RWPE1 (cell line): ENCODE data around the gene IPO5.
A peak's percentile ranks its signal among the peaks of the same experiment; 100 is the strongest.
"Not testable (repeated sequence)": the region's sequence is repeated elsewhere in the genome, so short reads cannot be mapped to it uniquely, and the experiment has no call there.

Source experiments
- CTCF ChIA-PET: fragments of 350-600 bp; sonication (Branson Sonifier 250); formaldehyde crosslinking; extraction: SDS; loops from one replicate; lab custom pipeline; 2021; lab: Yijun Ruan, JAX
- POLR2A ChIA-PET: fragments of 400-600 bp; formaldehyde crosslinking; extraction: SDS; loops from one replicate; lab custom pipeline; 2020; ENCODE audit warnings: antibody characterized with exemption; ENCODE audit not compliant: low non-redundant PET; lab: Yijun Ruan, JAX
- DNase-seq: peaks from one replicate; pipeline ENCODE4 v3.0.0; 2012; ENCODE audit warnings: low spot score
- H3K27ac ChIP-seq: fragments of 450-650 bp; 2 replicates; pipeline ENCODE4 v1.5.1; 2017
- TF ChIP-seq, protein P1 (sequence below): fragments of 450-650 bp; conservative IDR thresholded peaks from 2 replicates; pipeline ENCODE4 v1.5.1; 2017; ENCODE audit warnings: low read depth, mild to moderate bottlenecking

IPO5 gene

DNA sequence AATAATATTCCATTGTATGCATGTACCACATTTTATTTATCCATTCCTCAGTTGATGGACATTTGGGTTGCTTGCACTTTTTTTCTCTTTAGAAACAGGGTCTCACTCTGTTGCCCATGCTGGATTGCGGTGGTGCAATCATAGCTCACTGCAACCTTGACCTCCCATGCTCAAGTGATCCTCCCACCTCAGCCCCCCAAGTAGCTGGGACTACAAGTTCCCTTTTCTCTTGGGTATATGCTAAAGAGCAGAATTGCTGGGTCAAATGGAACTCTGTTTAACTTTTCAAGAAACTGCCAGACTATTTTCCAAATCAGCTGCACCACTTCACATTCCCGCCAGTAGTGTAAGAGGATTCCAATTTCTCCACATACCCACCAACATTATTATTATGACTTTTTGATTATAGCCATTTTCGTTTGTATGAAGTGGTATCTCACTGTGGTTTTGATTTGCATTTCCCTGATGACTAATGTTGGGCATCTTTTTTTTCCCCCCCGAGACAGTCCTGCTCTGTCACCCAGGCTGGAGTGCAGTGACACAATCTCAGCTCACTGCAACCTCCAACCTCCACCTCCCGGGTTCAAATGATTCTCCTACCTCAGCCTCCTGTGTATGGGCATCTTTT is 7.6 kb upstream of the IPO5 start:
- TF ChIP-seq, protein P1, sequence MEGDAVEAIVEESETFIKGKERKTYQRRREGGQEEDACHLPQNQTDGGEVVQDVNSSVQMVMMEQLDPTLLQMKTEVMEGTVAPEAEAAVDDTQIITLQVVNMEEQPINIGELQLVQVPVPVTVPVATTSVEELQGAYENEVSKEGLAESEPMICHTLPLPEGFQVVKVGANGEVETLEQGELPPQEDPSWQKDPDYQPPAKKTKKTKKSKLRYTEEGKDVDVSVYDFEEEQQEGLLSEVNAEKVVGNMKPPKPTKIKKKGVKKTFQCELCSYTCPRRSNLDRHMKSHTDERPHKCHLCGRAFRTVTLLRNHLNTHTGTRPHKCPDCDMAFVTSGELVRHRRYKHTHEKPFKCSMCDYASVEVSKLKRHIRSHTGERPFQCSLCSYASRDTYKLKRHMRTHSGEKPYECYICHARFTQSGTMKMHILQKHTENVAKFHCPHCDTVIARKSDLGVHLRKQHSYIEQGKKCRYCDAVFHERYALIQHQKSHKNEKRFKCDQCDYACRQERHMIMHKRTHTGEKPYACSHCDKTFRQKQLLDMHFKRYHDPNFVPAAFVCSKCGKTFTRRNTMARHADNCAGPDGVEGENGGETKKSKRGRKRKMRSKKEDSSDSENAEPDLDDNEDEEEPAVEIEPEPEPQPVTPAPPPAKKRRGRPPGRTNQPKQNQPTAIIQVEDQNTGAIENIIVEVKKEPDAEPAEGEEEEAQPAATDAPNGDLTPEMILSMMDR = no peak
- CTCF ChIA-PET = interaction anchor here (0.6 kb wide), 1 partner anchor 163 kb away, joined by 3 read pairs; no protein-coding TSS in a partner anchor
- POLR2A ChIA-PET = no interaction called here
- H3K27ac ChIP-seq = no peak overlapping the region; the same call in 1 of the 2 replicates
- DNase-seq = no peak

DNA sequence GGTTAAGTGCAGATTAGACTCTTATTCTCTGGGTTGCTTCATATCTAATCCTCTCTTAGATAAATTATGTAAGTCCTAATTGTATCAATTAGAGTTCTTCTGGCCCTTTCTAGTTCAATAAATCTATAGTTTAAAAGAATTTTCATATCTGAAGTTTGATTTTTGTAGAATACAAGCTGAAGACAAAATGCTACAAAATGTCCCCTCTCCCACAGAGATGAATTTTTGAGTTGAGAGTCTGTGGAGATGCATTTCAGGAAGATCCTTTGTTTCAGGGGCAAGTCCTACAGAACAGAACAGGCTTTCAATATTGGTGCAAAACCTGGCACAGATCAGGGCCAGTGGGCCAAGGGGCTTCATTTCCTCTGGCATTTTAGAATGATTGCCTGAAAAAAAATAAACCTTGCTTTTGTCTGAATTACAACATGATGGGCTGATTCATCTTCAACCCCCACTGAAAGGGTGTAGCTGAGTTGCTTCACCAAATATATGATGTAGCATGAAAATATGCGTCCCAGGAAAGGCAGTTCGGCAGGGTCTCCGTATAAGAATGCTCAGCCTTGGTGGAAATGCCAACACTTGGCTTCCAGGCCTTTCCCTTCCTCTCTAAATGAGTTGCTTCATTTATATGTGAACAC is 6.4 kb upstream of the IPO5 start:
- ChIA-PET POLR2A (no interaction called here), CTCF (interaction anchor here (0.6 kb wide), 1 partner anchor 36 kb away, joined by 3 read pairs; no protein-coding TSS in a partner anchor)
- peak overlapping the region; percentile 87 for H3K27ac ChIP-seq
- DNase-seq = peak; percentile 92
- TF ChIP-seq, protein P1 = no peak

DNA sequence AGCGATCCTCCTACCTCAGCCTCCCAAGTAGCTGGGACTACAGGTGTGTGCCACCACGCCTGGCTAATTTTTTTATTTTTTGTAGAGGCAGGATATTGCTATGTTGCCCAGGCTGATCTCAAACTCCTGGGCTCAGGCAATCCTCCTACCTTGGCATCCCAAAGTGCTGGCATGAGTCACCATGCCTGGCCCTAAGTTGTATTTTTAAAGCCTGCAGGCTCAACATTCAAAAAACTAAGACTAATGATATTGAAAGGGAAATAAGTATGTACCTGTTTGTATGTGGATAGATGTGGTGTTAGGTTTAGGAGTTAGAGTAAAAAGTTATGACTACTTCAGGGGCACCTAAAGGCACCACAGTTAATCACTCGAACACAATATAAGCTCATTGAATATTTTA is 5.4 kb upstream of the IPO5 start:
- DNase-seq = peak; percentile 8
- TF ChIP-seq, protein P1 = no peak
- CTCF ChIA-PET = interaction anchor here (0.6 kb wide), 1 partner anchor 35 kb away, joined by 3 read pairs; no protein-coding TSS in a partner anchor
- H3K27ac ChIP-seq = peak overlapping the region; percentile 87
- POLR2A ChIA-PET = no interaction called here

DNA sequence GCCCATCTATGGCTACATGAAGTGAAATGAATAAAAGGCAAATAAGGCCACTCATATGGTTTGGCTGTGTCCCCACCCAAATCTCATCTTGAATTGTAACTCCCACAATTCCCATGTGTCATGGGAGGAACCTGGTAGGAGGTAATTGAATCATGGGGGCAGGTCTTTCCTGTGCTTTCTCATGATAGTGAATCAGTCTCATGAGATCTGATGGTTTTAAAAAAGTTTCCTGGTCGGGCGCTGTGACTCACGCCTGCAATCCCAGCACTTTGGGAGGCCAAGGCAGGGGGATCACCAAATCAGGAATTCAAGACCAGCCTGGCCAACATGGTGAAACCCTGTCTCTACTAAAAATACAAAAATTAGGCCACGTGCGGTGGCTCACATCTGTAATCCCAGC is 4.2 kb upstream of the IPO5 start:
- CTCF ChIA-PET, POLR2A ChIA-PET, DNase-seq, H3K27ac ChIP-seq: not testable (repeated sequence)

DNA sequence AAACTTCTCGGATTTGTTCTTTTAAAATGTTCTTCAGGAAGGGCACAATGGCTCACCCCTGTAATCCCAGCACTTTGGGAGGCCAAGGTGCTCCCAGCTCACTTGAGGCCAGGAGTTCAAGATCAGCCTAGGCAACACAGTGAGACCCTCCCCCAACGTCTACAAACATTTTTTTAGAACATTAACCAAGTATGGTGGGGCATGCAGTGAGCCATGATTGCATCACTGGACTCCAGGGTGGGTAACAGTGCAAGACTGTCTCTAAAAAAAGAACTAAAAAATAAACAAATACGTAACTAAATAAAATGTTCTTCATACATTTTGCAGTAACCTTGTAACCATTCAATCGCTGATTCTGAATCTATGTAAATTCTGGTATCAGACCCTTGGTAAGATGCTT is 2.1 kb upstream of the IPO5 start:
- DNase-seq = no peak
- no peak overlapping the region for H3K27ac ChIP-seq
- CTCF ChIA-PET = no interaction called here
- TF ChIP-seq, protein P1 = no peak
- POLR2A ChIA-PET = no interaction called here

DNA sequence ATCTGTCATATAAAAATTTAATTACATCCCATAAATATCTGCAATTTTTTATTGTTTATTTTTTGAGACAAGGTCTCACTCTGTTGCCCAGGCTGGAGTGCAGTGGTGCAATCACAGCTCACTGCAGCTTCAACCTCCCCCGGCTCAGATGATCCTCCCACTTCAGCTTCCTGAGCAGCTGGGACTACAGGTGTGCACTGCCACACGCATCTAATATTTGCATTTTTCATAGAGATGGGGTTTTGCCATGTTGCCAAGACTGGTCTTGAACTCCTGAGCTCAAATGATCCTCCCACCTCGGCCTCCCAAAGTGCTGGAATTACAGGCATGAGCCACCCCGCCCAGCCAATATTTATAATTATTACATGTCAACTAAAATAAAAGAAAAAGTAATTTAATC is 644 bp upstream of the IPO5 start:
- H3K27ac ChIP-seq, POLR2A ChIA-PET, DNase-seq: not testable (repeated sequence)
- CTCF ChIA-PET = interaction anchor here (0.7 kb wide), 1 partner anchor 720 kb away, joined by 3 read pairs; no protein-coding TSS in a partner anchor

DNA sequence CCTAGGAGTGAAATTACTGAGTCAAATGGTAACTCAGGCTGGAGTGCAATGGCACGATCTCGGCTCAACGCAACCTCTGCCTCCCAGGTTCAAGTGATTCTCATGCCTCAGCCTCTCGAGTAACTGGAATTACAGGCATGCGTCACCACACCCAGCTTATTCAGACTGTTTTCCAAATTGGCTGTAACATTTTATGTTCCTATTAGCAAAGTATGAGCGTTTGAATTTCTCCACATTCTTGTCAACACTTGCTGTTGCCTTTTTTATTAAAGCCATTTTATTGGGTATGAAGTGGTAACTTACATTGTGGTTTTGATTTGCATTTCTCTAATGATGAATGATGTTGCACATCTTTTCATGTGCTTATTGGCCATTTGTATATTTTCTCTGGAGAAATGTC is 7.9 kb downstream of the IPO5 start:
- ChIA-PET CTCF (no interaction called here), POLR2A (no interaction called here)
- TF ChIP-seq, protein P1 = no peak
- DNase-seq = no peak
- no peak overlapping the region for H3K27ac ChIP-seq
